IgD-negative memory B cell (primary cell): ENCODE data around the gene NARS2. TPM values are rescaled to one million over a fixed set of nuclear protein-coding genes. Genes with fewer than 3 reads are reported as not detected.
A peak's percentile ranks its signal among the peaks of the same experiment; 100 is the strongest.

Experiments
- H3K27ac Mint-ChIP-seq, 3 donors: one replicate each; pipeline ENCODE4 v1.8.0; 2020 to 2022; ENCODE audit warnings: mild to moderate bottlenecking in 3 of 3, mixed read lengths in 3 of 3, moderate library complexity in 1 of 3
- H3K27me3 Mint-ChIP-seq: one replicate; pipeline ENCODE4 v1.8.0; 2021; ENCODE audit warnings: mixed read lengths
- H3K36me3 Mint-ChIP-seq: one replicate; pipeline ENCODE4 v1.8.0; 2020; ENCODE audit warnings: mild to moderate bottlenecking, mixed read lengths
- H3K4me1 Mint-ChIP-seq, 3 donors: one replicate each; pipeline ENCODE4 v1.8.0; 2020 to 2022; ENCODE audit warnings: mixed read lengths in 3 of 3, mild to moderate bottlenecking in 1 of 3
- H3K4me3 Mint-ChIP-seq, 4 donors: one replicate each; pipeline ENCODE4 v1.8.0; 2020 to 2022; ENCODE audit warnings: mild to moderate bottlenecking in 4 of 4, mixed read lengths in 4 of 4, moderate library complexity in 3 of 4
- H3K9me3 Mint-ChIP-seq, 3 donors: one replicate each; pipeline ENCODE4 v1.8.0; 2020 to 2021; ENCODE audit warnings: mixed read lengths in 3 of 3, mild to moderate bottlenecking in 1 of 3
- polyA plus RNA-seq: library from polyadenylated mRNA; unstranded; fragments of 300-500 nt; fragmentation: Illumina TruSeq; gene quantifications from one replicate; pipeline ENCODE4 v1.2.3, GENCODE V29; 2021

Gene NARS2
- polyA plus RNA-seq, 1 donor from 2014 or later = 13.5 TPM

DNA sequence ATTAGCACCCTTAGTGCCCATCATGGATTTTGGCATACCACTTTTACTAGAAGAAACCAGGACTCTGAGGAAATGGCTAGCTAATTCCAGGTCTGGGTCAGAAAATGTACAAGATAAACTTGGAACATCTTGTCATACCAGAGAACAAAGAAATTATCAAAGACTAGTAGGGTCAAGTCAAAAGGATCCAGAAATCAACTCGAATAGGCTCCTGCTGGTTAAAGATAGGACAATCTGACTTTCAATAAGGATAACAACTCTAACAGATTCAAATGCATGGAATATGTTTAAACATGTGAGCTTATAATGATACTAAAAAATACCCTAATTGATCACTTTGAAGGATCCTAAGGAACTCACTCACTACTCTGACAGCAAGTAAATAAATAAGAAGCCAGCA, 175.9 kb downstream of the NARS2 start:
- no peaks in the 10 kb centered on the region for H3K9me3 Mint-ChIP-seq
- H3K4me1 Mint-ChIP-seq = peaks cover 14 to 26% (median 20%) of the 10 kb centered on the region in 3 donors
- H3K27me3 Mint-ChIP-seq = peaks cover 2% of the 10 kb centered on the region
- no peaks in the 10 kb centered on the region for H3K36me3 Mint-ChIP-seq
- H3K27ac Mint-ChIP-seq = no peak overlapping the region
- no peak overlapping the region for H3K4me3 Mint-ChIP-seq

DNA sequence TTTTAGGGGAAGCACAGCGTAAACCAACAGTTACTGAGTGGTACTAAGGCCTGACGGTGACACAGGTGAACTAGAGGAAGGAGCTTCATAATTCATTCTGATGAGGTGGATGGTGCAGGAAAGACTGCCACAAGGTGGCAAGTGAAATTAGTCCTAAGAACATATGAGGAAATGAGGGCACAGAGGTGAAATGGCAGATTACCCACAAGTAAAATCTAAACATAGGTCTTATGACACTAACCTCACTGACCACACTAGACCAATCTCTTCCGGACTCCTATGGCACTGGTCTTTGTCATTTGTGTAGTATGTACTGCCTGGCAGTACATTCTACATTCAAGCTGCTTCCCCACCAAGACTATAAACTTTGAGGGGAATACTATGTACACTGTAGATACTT, 177.3 kb downstream of the NARS2 start:
- Mint-ChIP-seq H3K27me3 (peaks cover 2% of the 10 kb centered on the region), H3K27ac (peak overlapping the region in 2 of 3 donors; percentile 37 to 59), H3K9me3 (no peaks in the 10 kb centered on the region), H3K4me1 (peaks cover 10 to 26% (median 22%) of the 10 kb centered on the region in 3 donors), H3K4me3 (peak overlapping the region in 1 of 4 donors; percentile 50), H3K36me3 (no peaks in the 10 kb centered on the region)

DNA sequence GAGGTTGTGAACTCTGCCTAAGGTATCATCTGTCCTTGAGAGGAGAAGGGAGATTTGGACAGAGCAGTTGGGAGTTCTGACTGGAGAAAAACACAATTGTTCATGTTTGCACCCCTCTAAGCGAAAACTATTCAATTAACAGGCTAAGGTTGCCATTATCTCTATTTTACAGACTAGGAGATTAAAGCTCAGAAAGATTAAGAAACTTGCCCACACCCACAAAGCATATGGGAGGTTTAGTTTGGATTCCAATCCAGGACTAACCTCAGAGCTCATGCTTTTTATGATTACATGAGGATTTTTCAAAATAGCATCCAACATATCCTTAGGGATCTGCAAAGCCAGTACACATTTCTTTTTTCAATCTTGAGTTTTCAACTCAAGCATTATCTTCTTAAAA, 179.1 kb downstream of the NARS2 start:
- Mint-ChIP-seq H3K27me3 (peaks cover 2% of the 10 kb centered on the region), H3K4me1 (peaks cover 9 to 25% (median 20%) of the 10 kb centered on the region in 3 donors), H3K27ac (no peak overlapping the region), H3K4me3 (no peak overlapping the region), H3K36me3 (peaks cover 2% of the 10 kb centered on the region), H3K9me3 (no peaks in the 10 kb centered on the region)

DNA sequence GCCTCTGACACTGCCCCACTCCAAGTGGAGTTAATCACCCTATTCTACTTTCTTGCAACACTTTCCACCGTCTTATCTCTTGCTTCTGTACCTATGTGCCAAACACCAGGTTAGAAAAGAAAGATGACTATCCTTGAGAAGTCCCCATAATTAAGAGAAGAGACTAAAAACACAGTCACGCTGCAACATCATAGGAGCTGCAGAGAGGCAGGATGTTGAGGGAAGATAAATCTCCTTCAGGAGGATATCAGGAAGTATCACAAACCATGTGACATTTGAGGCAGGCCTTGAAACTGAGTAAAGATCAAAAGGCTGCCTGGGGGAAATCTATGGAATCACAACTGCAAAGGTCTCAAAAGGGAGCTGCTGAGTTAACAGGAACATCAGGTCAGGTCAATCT, 181.8 kb downstream of the NARS2 start:
- Mint-ChIP-seq H3K4me1 (peaks cover 5 to 19% (median 9%) of the 10 kb centered on the region in 3 donors), H3K9me3 (no peaks in the 10 kb centered on the region), H3K27me3 (peaks cover 2% of the 10 kb centered on the region), H3K27ac (no peak overlapping the region), H3K4me3 (no peak overlapping the region), H3K36me3 (peaks cover 7% of the 10 kb centered on the region)

DNA sequence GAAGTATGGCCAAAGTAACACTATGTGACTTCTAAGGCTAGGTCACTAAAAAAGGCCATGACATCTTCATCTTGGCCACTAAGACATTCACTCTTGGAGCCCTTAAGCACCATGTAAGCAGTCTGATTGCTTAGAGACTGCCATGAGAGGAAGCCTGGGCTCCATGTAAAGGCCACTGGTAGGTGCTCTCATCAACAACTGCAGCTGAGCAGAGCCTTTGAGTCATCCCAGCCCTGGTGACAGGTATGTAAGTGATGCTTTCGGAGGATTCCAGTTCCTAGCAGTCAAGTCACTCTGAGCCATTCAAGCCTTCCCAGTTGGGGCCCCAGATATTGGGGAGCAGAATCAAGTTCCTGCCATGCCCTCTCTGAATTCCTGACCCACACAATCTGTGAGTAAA, 183.2 kb downstream of the NARS2 start:
- Mint-ChIP-seq H3K9me3 (peaks cover 0 to 6% (median 0%) of the 10 kb centered on the region in 3 donors), H3K27me3 (no peaks in the 10 kb centered on the region), H3K36me3 (peaks cover 7% of the 10 kb centered on the region), H3K4me1 (peaks cover 2 to 10% (median 10%) of the 10 kb centered on the region in 3 donors), H3K27ac (no peak overlapping the region), H3K4me3 (no peak overlapping the region)

DNA sequence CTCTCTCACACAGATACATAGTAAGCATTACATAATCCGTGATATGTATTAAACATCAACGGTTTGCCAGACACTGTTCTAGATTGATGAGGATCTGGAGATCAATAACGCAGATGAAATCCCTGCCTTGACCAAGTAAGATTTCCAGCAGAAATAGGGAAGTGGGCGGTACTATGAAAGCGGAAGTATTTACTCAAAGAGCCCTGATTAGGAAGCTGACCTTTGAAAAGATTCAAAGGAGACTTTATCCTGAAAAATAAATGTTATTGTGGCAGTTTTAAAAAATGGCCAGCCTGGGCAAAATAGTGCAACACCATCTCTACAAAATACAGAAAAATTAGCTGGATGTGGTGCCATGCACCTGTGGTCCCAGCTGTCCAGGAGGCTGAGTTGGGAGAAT, 183.9 kb downstream of the NARS2 start:
- no peaks in the 10 kb centered on the region for H3K27me3 Mint-ChIP-seq
- peaks cover 0 to 12% (median 4%) of the 10 kb centered on the region in 3 donors for H3K9me3 Mint-ChIP-seq
- H3K36me3 Mint-ChIP-seq = peaks cover 12% of the 10 kb centered on the region
- H3K4me1 Mint-ChIP-seq = peaks cover 2 to 10% (median 10%) of the 10 kb centered on the region in 3 donors
- no peak overlapping the region for H3K4me3 Mint-ChIP-seq
- H3K27ac Mint-ChIP-seq = no peak overlapping the region

DNA sequence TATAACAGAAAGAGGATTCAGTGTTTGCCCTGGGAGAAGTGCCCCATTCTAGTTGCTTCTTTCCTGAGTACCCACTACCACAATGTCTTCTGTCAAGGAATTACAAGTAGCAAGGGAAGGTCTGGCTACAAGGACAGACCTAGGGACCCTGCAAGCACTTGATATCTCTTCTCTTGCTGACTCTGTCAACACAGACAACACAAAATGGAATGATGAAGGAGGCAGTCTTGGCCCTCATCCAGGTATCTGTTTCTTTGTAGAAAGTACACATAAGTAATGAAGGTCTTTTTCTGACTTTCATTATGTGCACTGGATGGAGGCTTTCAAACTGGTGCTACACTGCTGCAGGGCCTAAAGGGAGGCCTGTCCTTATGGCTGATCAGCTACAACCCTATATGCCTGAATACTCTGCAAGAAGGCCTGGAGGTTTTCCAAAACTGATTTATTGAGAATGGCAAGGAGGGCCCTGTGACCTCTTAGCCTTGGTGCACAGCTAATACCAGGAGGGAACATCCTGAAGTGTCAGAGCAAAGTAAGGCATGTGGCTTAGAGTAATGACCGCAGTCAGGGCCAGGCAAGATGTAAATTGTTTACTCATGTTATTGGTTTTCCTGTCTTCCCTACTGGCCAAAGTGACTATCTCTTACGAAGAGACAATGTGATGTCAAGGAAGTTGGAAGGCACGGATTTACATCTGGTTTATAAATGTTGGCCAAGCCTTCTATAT, 188.3 kb downstream of the NARS2 start:
- Mint-ChIP-seq H3K4me3 (peak overlapping the region in 1 of 4 donors; percentile 61), H3K36me3 (peaks cover 28% of the 10 kb centered on the region), H3K9me3 (peaks cover 7 to 27% (median 8%) of the 10 kb centered on the region in 3 donors), H3K4me1 (peaks cover 5 to 17% (median 9%) of the 10 kb centered on the region in 3 donors), H3K27ac (no peak overlapping the region), H3K27me3 (no peaks in the 10 kb centered on the region)

Other genes starting within 250 kb of the NARS2 start
- gene GAB2, start 157.0 kb downstream of the NARS2 start, polyA plus RNA-seq = 4.2 TPM